Measurements from ENCODE around the gene EPN2. TPM values are rescaled to one million over a fixed set of nuclear protein-coding genes. Genes with fewer than 3 reads are reported as not detected.

Gene EPN2
- total RNA-seq, 4 donors from 2014 or later = 26.5 to 49.2 (median 38.9) TPM

GRCh38 chr17:19313066-19313745, 76.0 kb downstream of the EPN2 start:
- TF ChIP-seq EP300 (IDR thresholded peaks at IDR 0.05) = no peak
- no peak for TF ChIP-seq POLR2A (IDR thresholded peaks at IDR 0.05; ENCODE audit: low read depth)
- TF ChIP-seq POLR2AphosphoS5 (IDR thresholded peaks at IDR 0.05) = no peak
- TF ChIP-seq CTCF (IDR thresholded peaks at IDR 0.05) = no peak
- Histone ChIP-seq H3K36me3 (peaks cover 20 to 61% (median 51%) of the 10 kb centered on the region in 4 donors), H3K4me3 (no peak overlapping the region), H3K9me3 (no peaks in the 10 kb centered on the region), H3K4me1 (peaks cover 39 to 47% (median 44%) of the 10 kb centered on the region in 4 donors), H3K27ac (replicated peaks in 1 of 4) (peak overlapping the region in 2 of 4 donors; percentile 39 to 48), H3K27me3 (no peaks in the 10 kb centered on the region)
- WGBS = 93% methylated on average over 13 of the region's 13 CpGs
- intact Hi-C loops (cut with DNase I) = no loop called here
- DNase-seq (ENCODE audit: extremely low spot score) = no peak

- intact Hi-C loops (cut with DNase I) = no loop called here
These were observed 76.8 kb downstream of the EPN2 start for GRCh38 chr17:19313746-19314651.

GRCh38 chr17:19315104-19315503, 77.9 kb downstream of the EPN2 start:
- TF ChIP-seq CTCF (IDR thresholded peaks at IDR 0.05) (no peak), POLR2AphosphoS5 (IDR thresholded peaks at IDR 0.05) (no peak), EP300 (IDR thresholded peaks at IDR 0.05) (no peak), POLR2A (IDR thresholded peaks at IDR 0.05; ENCODE audit: low read depth) (no peak)
- DNase-seq (ENCODE audit: extremely low spot score) = no peak
- Histone ChIP-seq H3K9me3 (no peaks in the 10 kb centered on the region), H3K27me3 (no peaks in the 10 kb centered on the region), H3K27ac (replicated peaks in 1 of 4) (no peak overlapping the region), H3K36me3 (peaks cover 17 to 56% (median 45%) of the 10 kb centered on the region in 4 donors), H3K4me1 (peaks cover 37 to 48% (median 43%) of the 10 kb centered on the region in 4 donors), H3K4me3 (no peak overlapping the region)
- intact Hi-C loops (cut with DNase I) = no loop called here
- WGBS = 100% methylated on average over 4 of the region's 4 CpGs

More at GRCh38 chr17:19313746-19314651, 76.8 kb downstream of the EPN2 start:
- H3K36me3 ChIP-seq = peaks cover 20 to 58% (median 51%) of the 10 kb centered on the region in 4 donors
- no peaks in the 10 kb centered on the region for H3K27me3 ChIP-seq
- no peaks in the 10 kb centered on the region for H3K9me3 ChIP-seq
- H3K27ac ChIP-seq (replicated peaks in 1 of 4) = peak overlapping the region in 2 of 4 donors; percentile 39 to 48
- H3K4me1 ChIP-seq = peaks cover 37 to 48% (median 43%) of the 10 kb centered on the region in 4 donors
- no peak for TF ChIP-seq POLR2A (IDR thresholded peaks at IDR 0.05; ENCODE audit: low read depth)
- no peak for TF ChIP-seq POLR2AphosphoS5 (IDR thresholded peaks at IDR 0.05)
- no peak for TF ChIP-seq EP300 (IDR thresholded peaks at IDR 0.05)
- no peak for TF ChIP-seq CTCF (IDR thresholded peaks at IDR 0.05)
- DNase-seq (ENCODE audit: extremely low spot score) = no peak
- H3K4me3 ChIP-seq = no peak overlapping the region
- 76% methylated on average over 9 of the region's 12 CpGs for WGBS

GRCh38 chr17:19316761-19317358, 79.7 kb downstream of the EPN2 start:
- TF ChIP-seq CTCF (IDR thresholded peaks at IDR 0.05) (no peak), POLR2A (IDR thresholded peaks at IDR 0.05; ENCODE audit: low read depth) (no peak), EP300 (IDR thresholded peaks at IDR 0.05) (no peak), POLR2AphosphoS5 (IDR thresholded peaks at IDR 0.05) (no peak)
- 82% methylated on average over 3 of the region's 3 CpGs for WGBS
- intact Hi-C loops (cut with DNase I) = no loop called here
- no peaks in the 10 kb centered on the region for H3K27me3 ChIP-seq
- peaks cover 16 to 55% (median 46%) of the 10 kb centered on the region in 4 donors for H3K36me3 ChIP-seq
- H3K4me1 ChIP-seq = peaks cover 37 to 47% (median 42%) of the 10 kb centered on the region in 4 donors
- peak overlapping the region; percentile 21 to 53 (median 46) for H3K27ac ChIP-seq (replicated peaks in 1 of 4)
- DNase-seq (ENCODE audit: extremely low spot score) = no peak
- H3K4me3 ChIP-seq = no peak overlapping the region
- H3K9me3 ChIP-seq = no peaks in the 10 kb centered on the region

Measured in esophagus muscularis mucosa (tissue), 4 donors.